RWPE2 (cell line): ENCODE data around the gene RCN1.
A peak's percentile ranks its signal among the peaks of the same experiment; 100 is the strongest.

Source experiments
- ATAC-seq: fragments of 200-7000 bp; cut with Tn5 transposase; 3 replicates; pipeline ENCODE4 v1.9.1; 2021; ENCODE audit warnings: low read depth
- DNase-seq: peaks from one replicate; pipeline ENCODE4 v3.0.0-alpha.2; 2020; ENCODE audit warnings: low spot score
- H3K27ac ChIP-seq: fragments of 450-650 bp; 2 replicates; pipeline ENCODE4 v1.5.1; 2017; ENCODE audit warnings: mild to moderate bottlenecking; ENCODE audit not compliant: poor library complexity, severe bottlenecking
- H3K27me3 ChIP-seq: fragments of 250-450 bp; sonication (Bioruptor Pico); 2 replicates; pipeline ENCODE4 v1.5.1; 2021; ENCODE audit warnings: mild to moderate bottlenecking, moderate library complexity; ENCODE audit not compliant: insufficient read depth, poor library complexity, severe bottlenecking
- H3K36me3 ChIP-seq: fragments of 250-450 bp; sonication (Bioruptor Pico); 2 replicates; pipeline ENCODE4 v1.5.1; 2020; ENCODE audit warnings: low read depth, mild to moderate bottlenecking, moderate library complexity
- H3K4me1 ChIP-seq: fragments of 250-450 bp; sonication (Bioruptor Pico); 2 replicates; pipeline ENCODE4 v1.5.1; 2021; ENCODE audit warnings: mild to moderate bottlenecking, moderate library complexity; ENCODE audit not compliant: insufficient read depth, poor library complexity, severe bottlenecking
- H3K4me3 ChIP-seq: fragments of 250-450 bp; sonication (Bioruptor Pico); 2 replicates; pipeline ENCODE4 v1.5.1; 2021; ENCODE audit warnings: mild to moderate bottlenecking, moderate library complexity; ENCODE audit not compliant: severe bottlenecking
- H3K9me3 ChIP-seq: fragments of 250-450 bp; sonication (Bioruptor Pico); 2 replicates; pipeline ENCODE4 v1.5.1; 2021; ENCODE audit warnings: mild to moderate bottlenecking, moderate library complexity; ENCODE audit not compliant: severe bottlenecking
- TF ChIP-seq, protein P1 (sequence below): fragments of 450-650 bp; IDR thresholded peaks from one replicate; pipeline ENCODE4 v1.5.1; 2017; ENCODE audit warnings: mild to moderate bottlenecking, moderate library complexity; ENCODE audit not compliant: poor library complexity, severe bottlenecking

Gene RCN1

DNA sequence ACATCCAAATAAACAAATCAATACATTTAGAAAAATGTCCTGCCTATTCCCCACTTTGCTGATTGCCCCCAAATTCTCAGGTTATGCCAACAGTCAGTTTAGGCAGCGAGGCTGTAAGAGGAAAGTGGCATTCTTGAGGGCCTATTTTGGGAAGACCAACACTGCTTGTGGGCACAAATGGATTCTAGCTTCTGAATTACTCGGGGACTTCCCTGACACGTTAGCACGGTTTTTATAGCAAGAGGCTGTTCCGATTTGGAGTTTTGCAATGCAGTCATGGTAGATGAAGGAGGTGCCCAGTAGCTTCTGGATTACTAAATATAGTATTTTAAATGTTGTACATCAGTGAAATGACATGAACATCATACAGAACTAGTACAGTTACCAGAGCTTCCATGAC, 13.1 kb downstream of the RCN1 start:
- no peak overlapping the region for H3K4me3 ChIP-seq
- TF ChIP-seq, protein P1, sequence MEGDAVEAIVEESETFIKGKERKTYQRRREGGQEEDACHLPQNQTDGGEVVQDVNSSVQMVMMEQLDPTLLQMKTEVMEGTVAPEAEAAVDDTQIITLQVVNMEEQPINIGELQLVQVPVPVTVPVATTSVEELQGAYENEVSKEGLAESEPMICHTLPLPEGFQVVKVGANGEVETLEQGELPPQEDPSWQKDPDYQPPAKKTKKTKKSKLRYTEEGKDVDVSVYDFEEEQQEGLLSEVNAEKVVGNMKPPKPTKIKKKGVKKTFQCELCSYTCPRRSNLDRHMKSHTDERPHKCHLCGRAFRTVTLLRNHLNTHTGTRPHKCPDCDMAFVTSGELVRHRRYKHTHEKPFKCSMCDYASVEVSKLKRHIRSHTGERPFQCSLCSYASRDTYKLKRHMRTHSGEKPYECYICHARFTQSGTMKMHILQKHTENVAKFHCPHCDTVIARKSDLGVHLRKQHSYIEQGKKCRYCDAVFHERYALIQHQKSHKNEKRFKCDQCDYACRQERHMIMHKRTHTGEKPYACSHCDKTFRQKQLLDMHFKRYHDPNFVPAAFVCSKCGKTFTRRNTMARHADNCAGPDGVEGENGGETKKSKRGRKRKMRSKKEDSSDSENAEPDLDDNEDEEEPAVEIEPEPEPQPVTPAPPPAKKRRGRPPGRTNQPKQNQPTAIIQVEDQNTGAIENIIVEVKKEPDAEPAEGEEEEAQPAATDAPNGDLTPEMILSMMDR, result no peak
- no peak for ATAC-seq
- H3K27ac ChIP-seq, result no peak overlapping the region
- H3K4me1 ChIP-seq, result no peaks in the 10 kb centered on the region
- no peaks in the 10 kb centered on the region for H3K27me3 ChIP-seq
- H3K36me3 ChIP-seq, result peaks cover 49% of the 10 kb centered on the region
- no peak for DNase-seq
- H3K9me3 ChIP-seq, result no peaks in the 10 kb centered on the region

DNA sequence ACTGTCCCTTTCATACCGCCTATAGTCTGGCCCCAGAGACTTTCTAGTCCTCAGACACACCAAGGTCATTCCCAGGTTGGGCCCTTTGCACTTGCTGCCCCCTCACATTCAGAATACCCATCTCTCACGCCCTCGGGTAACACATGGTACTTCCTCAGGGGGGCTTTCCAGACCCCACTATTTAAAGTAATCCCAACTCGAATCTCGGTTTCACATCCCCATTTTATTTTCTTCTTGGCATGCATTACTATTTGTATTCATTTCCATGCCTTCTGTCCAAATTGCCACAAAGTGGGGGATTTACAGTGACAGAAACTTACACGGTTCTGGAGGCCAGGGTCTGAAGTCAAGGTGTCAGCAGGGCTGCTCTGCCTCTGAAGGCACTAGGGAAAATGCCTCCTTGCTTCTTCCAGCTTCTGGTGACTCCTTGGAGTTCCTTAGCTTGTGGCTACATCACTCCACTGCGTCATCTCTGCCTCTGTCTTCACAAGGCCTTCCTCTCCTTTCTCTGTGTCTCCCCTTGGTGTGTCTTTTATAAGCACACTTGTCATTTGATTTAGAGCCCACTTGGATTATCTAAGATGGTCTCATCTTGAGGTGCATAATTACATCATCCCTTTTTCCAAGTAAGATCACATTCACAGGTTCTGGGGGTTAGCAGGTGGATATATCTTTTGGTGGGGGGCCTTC, 15.1 kb downstream of the RCN1 start:
- H3K4me3 ChIP-seq, result no peak overlapping the region
- H3K9me3 ChIP-seq, result no peaks in the 10 kb centered on the region
- no peak for ATAC-seq
- no peaks in the 10 kb centered on the region for H3K4me1 ChIP-seq
- H3K27me3 ChIP-seq, result no peaks in the 10 kb centered on the region
- H3K36me3 ChIP-seq, result peaks cover 30% of the 10 kb centered on the region
- TF ChIP-seq, protein P1, result no peak
- H3K27ac ChIP-seq, result no peak overlapping the region
- no peak for DNase-seq

DNA sequence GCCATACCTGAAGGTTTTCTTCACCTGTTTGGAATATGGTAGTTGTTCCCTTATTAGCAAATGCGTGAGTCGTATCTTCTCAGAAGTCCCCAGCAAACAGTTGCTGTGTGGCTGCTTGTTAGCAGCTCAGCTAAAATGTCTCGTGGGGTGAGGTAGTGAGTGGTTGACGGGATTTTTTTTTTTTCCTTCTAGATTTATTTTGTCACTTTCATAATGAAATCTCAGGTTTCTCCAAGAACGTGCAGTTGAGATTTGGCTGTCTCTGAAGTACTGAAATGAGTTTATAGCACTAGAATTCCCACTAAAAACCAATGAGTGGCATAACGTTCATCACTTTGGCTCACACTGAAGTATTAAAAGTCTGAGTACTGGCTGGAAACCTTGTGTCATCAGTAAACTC, 16.8 kb downstream of the RCN1 start:
- no peak overlapping the region for H3K27ac ChIP-seq
- H3K4me3 ChIP-seq, result no peak overlapping the region
- H3K27me3 ChIP-seq, result no peaks in the 10 kb centered on the region
- H3K9me3 ChIP-seq, result no peaks in the 10 kb centered on the region
- no peak for ATAC-seq
- no peaks in the 10 kb centered on the region for H3K4me1 ChIP-seq
- H3K36me3 ChIP-seq, result peaks cover 14% of the 10 kb centered on the region
- TF ChIP-seq, protein P1, result no peak
- no peak for DNase-seq

DNA sequence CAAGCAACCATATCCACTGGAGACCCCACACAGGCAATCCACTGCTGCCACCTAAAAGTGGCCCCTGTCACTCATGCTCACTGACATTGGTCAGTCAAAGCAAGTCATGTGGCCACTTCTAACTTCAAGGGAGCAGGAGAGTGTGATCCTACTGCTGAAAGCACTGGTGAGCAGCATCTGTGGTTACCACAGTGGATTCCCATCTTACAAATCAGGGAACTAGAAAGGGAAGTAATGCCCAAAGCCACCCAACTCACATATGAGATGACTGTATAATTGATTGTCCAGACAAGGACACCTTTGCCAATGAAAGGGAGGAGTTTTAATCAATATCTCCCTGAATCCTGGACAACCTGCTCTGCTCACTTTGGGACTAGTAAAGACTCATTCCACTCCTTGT, 17.7 kb downstream of the RCN1 start:
- no peak for ATAC-seq
- Histone ChIP-seq H3K36me3 (peaks cover 7% of the 10 kb centered on the region; the same call in 1 of the 2 replicates), H3K4me1 (no peaks in the 10 kb centered on the region), H3K27ac (no peak overlapping the region), H3K4me3 (no peak overlapping the region), H3K27me3 (no peaks in the 10 kb centered on the region), H3K9me3 (no peaks in the 10 kb centered on the region)
- DNase-seq, result no peak
- TF ChIP-seq, protein P1, result no peak

DNA sequence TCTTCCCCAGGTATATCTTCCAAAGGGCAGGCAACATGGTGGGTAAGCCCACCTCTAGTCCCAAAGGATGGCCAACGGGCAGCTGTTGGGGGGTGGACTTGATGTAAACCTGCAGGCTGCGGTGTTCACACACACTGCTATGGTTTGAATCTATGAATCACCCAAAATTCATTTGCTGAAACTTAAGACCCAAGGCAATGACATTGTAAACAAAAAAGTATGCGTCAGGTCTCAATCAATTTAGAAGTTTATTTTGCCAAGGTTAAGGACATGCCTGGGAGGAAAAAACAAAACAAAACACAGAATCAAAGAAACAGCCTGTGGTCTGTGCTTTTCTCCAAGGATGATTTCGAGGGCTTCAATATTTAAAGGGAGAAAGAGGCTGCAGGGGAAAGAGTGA, 18.3 kb downstream of the RCN1 start:
- ATAC-seq, result peak; percentile 49; the same call in 2 of the 3 replicates
- no peak overlapping the region for H3K4me3 ChIP-seq

More for the DNA sequence above, 18.3 kb downstream of the RCN1 start:
- Histone ChIP-seq H3K4me1 (no peaks in the 10 kb centered on the region), H3K27me3 (no peaks in the 10 kb centered on the region), H3K36me3 (peaks cover 2% of the 10 kb centered on the region; the same call in 1 of the 2 replicates), H3K9me3 (no peaks in the 10 kb centered on the region), H3K27ac (no peak overlapping the region)
- no peak for DNase-seq
- TF ChIP-seq, protein P1, result no peak
